Hepatocyte (in vitro differentiated cells): ENCODE measurements around the gene LPP. TPM values are rescaled to one million over a fixed set of nuclear protein-coding genes. Genes with fewer than 3 reads are reported as not detected.

Experiments used
- DNase-seq: peaks from one replicate; pipeline ENCODE4 v3.0.0-alpha.2; 2016; ENCODE audit warnings: low spot score
- H2AFZ ChIP-seq: fragments of 200-600 bp; sonication (generic); 2 replicates; pipeline ENCODE4 v1.6.0; 2016; ENCODE audit warnings: antibody characterized with exemption, mild to moderate bottlenecking
- H3K27ac ChIP-seq: fragments of 200-600 bp; sonication (generic); 2 replicates; pipeline ENCODE4 v1.5.1; 2016; ENCODE audit warnings: mild to moderate bottlenecking
- H3K27me3 ChIP-seq: fragments of 200-600 bp; sonication (generic); 2 replicates; pipeline ENCODE4 v1.6.1; 2016
- H3K36me3 ChIP-seq: fragments of 200-600 bp; sonication (generic); replicated peaks from 2 replicates; pipeline ENCODE4 v1.5.1; 2016; ENCODE audit warnings: low read depth; ENCODE audit not compliant: insufficient read depth
- H3K4me1 ChIP-seq: fragments of 200-600 bp; sonication (generic); 2 replicates; pipeline ENCODE4 v1.5.1; 2016; ENCODE audit warnings: mild to moderate bottlenecking, moderate library complexity; ENCODE audit not compliant: insufficient read depth
- H3K4me2 ChIP-seq: fragments of 200-600 bp; sonication (generic); 2 replicates; pipeline ENCODE4 v1.6.0; 2016
- H3K4me3 ChIP-seq: fragments of 200-600 bp; sonication (generic); 2 replicates; pipeline ENCODE4 v1.5.1; 2016; ENCODE audit warnings: mild to moderate bottlenecking
- H3K79me2 ChIP-seq: fragments of 200-600 bp; sonication (generic); 2 replicates; pipeline ENCODE4 v1.6.0; 2017; ENCODE audit warnings: mild to moderate bottlenecking
- H3K9me2 ChIP-seq: fragments of 200-600 bp; sonication (generic); replicated peaks from 2 replicates; pipeline ENCODE4 v1.6.0; 2017; ENCODE audit warnings: mild to moderate bottlenecking; ENCODE audit not compliant: insufficient read depth
- H3K9me3 ChIP-seq: fragments of 200-600 bp; sonication (generic); 2 replicates; pipeline ENCODE4 v1.5.1; 2016; ENCODE audit warnings: low read depth, mild to moderate bottlenecking
- H4K20me1 ChIP-seq: fragments of 200-600 bp; sonication (generic); 2 replicates; pipeline ENCODE4 v1.6.0; 2016; ENCODE audit warnings: mild to moderate bottlenecking; ENCODE audit not compliant: insufficient read depth, poor library complexity, severe bottlenecking
- CTCF ChIP-seq: fragments of 200-600 bp; sonication (generic); IDR thresholded peaks from 2 replicates; pipeline ENCODE4 v1.5.1; 2016; ENCODE audit warnings: antibody characterized with exemption, mild to moderate bottlenecking; ENCODE audit not compliant: poor library complexity
- EZH2 ChIP-seq: fragments of 200-600 bp; sonication (generic); IDR thresholded peaks from 2 replicates; pipeline ENCODE4 v1.6.1; 2016; ENCODE audit warnings: antibody characterized with exemption, mild to moderate bottlenecking, borderline replicate concordance
- EZH2phosphoT487 ChIP-seq: fragments of 200-600 bp; sonication (generic); IDR thresholded peaks from one replicate; pipeline ENCODE4 v1.6.1; 2018; ENCODE audit warnings: antibody characterized with exemption, mild to moderate bottlenecking, low read depth, moderate library complexity; ENCODE audit not compliant: unreplicated experiment, severe bottlenecking
- WGBS: methylation state at CpG from one replicate; pipeline ENCODE4 v1.1.6; 2016; ENCODE audit warnings: low lambda C conversion rate; ENCODE audit errors: missing lambda C conversion rate; 5-methylcytosine and 5-hydroxymethylcytosine counted together
- polyA plus RNA-seq: library from polyadenylated mRNA; unstranded; fragments of >200 nt; fragmentation: Nextera tagmentation; extraction: Ambion mirVana; gene quantifications from 2 replicates; pipeline ENCODE4 v1.2.1, GENCODE V29; 2016
- total RNA-seq: library from RNA; depleted of rRNA; stranded (reverse); fragments of >200 nt; gene quantifications from 2 replicates; pipeline ENCODE4 v1.2.3, GENCODE V29; 2014

Gene LPP
- total and polyA plus RNA-seq, 2 experiments from 2014 or later, result 53.2 to 73.8 TPM

- H3K9me3 ChIP-seq, result no peaks in the 10 kb centered on the region
- no peak overlapping the region for H3K4me3 ChIP-seq
- no peaks in the 10 kb centered on the region for H3K4me1 ChIP-seq
Observed at GRCh38 chr3:188775412-188775811, 621.5 kb downstream of the LPP start.

GRCh38 chr3:188776447-188776846 is 622.5 kb downstream of the LPP start:
- no peaks in the 10 kb centered on the region for H4K20me1 ChIP-seq
- no peaks in the 10 kb centered on the region for H3K4me1 ChIP-seq
- H3K27ac ChIP-seq, result no peak overlapping the region
- H3K4me2 ChIP-seq, result no peak overlapping the region
- H3K36me3 ChIP-seq, result no peaks in the 10 kb centered on the region
- 78% methylated on average over 1 of the region's 1 CpG for WGBS
- TF ChIP-seq CTCF, result no peak
- no peak for TF ChIP-seq EZH2
- no peak for TF ChIP-seq EZH2phosphoT487
- no peaks in the 10 kb centered on the region for H3K9me2 ChIP-seq
- H3K9me3 ChIP-seq, result no peaks in the 10 kb centered on the region
- H3K79me2 ChIP-seq, result peaks cover 8% of the 10 kb centered on the region
- H2AFZ ChIP-seq, result no peak overlapping the region
- no peak for DNase-seq
- no peak overlapping the region for H3K4me3 ChIP-seq
- no peaks in the 10 kb centered on the region for H3K27me3 ChIP-seq

More at GRCh38 chr3:188775412-188775811, 621.5 kb downstream of the LPP start:
- no peaks in the 10 kb centered on the region for H3K9me2 ChIP-seq
- TF ChIP-seq EZH2phosphoT487, result no peak
- TF ChIP-seq EZH2, result no peak
- no peak for TF ChIP-seq CTCF
- H3K79me2 ChIP-seq, result peaks cover 8% of the 10 kb centered on the region
- H4K20me1 ChIP-seq, result no peaks in the 10 kb centered on the region
- WGBS, result 90% methylated on average over 3 of the region's 3 CpGs
- no peaks in the 10 kb centered on the region for H3K27me3 ChIP-seq
- H3K4me2 ChIP-seq, result no peak overlapping the region
- no peak overlapping the region for H2AFZ ChIP-seq
- no peak for DNase-seq
- no peaks in the 10 kb centered on the region for H3K36me3 ChIP-seq
- no peak overlapping the region for H3K27ac ChIP-seq

GRCh38 chr3:188778091-188778852 is 624.3 kb downstream of the LPP start:
- no peaks in the 10 kb centered on the region for H3K9me2 ChIP-seq
- H3K4me1 ChIP-seq, result no peaks in the 10 kb centered on the region
- H4K20me1 ChIP-seq, result no peaks in the 10 kb centered on the region
- no peak overlapping the region for H2AFZ ChIP-seq
- H3K36me3 ChIP-seq, result no peaks in the 10 kb centered on the region
- 93% methylated on average over 1 of the region's 1 CpG for whole genome bisulfite sequencing
- H3K4me2 ChIP-seq, result no peak overlapping the region
- no peak for DNase-seq
- no peak overlapping the region for H3K27ac ChIP-seq
- H3K9me3 ChIP-seq, result no peaks in the 10 kb centered on the region
- no peak for TF ChIP-seq CTCF
- no peak for TF ChIP-seq EZH2phosphoT487
- no peak overlapping the region for H3K4me3 ChIP-seq
- H3K27me3 ChIP-seq, result no peaks in the 10 kb centered on the region
- peaks cover 8% of the 10 kb centered on the region for H3K79me2 ChIP-seq
